HG03280 (cell line): ENCODE data around the gene LCNL1.

Experiments used
- ATAC-seq: cut with Tn5 transposase; IDR thresholded peaks from one replicate; pipeline ENCODE4 v1.9.1; 2021; ENCODE audit warnings: mild to moderate bottlenecking, moderate library complexity; ENCODE audit not compliant: unreplicated experiment

LCNL1 gene

DNA sequence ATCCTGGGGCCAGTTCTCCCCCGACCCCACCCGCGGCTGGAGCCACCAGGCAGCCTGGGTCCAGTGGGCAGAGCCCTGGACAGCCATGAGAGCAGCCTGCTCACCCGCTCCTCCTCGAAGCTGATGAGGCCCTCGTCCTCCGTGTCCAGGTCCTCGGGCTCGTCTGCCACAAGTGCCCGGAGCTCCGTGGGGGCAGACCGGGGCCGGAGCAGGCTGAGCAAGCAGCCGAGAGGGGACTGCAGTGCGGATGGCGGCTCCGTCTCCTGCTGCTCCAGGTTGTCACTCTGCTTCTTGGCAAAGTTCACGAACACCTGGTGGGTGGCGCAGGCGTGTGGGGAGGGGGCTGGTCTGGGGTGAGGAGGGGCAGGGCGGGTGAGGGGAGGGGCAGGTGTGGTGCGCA lies 25.5 kb downstream of the LCNL1 start:
- no peak for ATAC-seq

DNA sequence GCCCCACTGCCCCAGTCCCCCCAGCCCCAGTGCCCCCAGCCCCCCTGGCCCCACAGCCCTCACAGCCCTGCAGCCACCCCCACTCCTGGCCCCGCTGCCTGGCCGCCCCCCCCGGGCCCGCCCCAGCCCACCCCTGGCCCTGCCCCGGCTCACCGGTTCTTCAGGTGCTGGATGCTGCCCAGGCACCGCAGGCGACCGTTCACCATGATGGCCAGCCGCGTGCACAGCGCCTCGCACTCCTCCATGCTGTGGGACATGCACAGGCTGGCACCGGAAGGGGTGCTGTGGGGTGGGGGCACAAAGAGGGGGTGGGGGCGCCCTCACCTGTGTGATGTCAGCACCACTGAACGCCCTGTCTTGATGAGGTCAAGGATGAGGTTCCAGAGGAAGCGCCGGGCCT lies 26.4 kb downstream of the LCNL1 start:
- ATAC-seq: no peak

DNA sequence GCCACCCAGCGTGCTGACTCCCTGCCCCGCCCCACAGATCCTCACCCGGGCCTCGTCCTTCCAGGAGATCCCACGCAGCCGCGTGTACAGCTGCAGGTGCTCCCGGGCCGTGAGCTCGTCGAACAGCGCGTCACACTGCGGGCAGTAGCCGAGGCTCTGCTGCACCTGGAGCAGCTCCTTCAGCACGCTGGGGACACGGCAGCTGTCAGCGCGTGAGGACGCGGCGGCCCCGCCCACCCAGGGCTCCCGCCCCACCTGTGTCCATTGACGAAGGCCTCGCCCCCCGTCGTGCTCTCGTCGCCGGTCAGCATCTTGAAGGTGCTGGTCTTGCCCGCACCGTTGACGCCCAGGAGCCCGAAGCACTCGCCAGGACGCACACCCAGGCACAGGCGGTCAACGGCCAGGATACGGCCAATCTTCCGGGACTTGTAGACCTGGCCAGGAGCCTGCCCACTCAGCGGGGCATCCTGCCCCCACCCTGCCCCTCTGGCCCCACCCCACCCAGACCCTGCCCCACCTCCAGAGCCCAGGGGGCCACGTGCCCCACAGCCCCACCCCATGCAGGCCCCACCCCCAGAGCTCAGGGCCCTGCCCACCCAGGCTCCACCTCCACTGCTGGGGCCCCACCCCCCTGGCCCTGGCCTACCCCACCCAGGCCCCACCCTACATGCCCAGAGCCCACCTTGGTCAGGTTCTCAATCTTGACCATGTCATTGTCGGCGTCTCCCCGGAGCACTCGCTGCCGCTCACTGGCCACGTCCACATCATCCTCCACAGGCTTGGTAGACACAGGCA lies 27.3 kb downstream of the LCNL1 start:
- ATAC-seq: no peak

DNA sequence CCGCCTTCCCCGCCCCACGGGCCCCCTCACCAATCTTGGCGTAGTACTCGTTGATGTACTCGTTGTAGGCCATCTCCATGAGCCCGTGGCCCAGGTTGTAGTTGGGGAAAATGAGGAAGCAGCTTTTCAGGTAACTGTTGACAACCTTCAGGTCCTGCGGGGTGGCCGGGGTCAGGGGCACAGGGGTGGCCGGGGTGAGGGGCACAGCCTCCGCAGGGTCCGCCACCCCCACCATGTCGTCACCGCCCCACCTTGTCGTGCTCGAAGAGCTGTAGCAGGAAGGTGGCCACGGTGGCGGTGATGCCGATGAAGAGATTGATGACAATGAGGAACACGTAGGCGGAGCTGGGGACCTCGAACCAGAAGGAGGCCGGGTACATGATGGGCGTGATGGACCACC lies 28.4 kb downstream of the LCNL1 start:
- ATAC-seq: no peak

DNA sequence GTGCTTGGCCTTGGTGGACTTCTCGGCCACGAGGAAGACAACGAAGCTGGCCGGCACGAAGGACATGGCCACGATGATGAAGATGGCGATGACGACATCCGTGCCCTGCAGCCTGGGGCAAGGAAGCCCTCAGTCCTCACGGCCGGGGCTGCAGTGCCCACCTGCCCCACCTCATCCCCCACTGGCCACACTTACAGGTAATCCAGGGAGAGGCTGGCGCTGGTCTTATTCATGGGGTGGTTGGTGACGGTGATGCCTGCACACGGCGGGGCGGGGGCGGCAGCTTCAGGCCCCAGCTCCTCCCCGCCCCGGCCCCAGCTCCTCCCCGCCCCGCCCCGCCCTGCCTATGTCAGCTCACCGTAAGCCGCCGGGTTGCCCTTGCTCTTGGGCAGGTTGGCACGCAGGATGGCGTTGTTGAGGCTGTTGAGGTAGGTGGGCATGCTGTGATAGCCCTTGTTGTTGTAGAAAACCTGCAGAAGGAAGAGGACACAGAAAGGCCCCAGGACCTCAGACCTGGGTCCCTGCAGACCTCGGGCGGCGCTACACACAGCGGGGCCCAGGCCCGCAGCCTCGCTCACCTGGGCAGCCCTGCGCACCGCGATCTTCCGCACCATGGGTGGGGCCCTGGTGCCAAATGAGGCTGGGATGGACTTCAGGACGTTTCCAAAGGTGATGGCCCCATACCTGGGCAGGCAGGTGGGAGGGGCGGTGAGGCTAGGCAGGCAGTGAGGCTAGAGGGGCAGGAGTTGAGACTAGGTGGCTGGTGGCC lies 29.3 kb downstream of the LCNL1 start:
- ATAC-seq: no peak

DNA sequence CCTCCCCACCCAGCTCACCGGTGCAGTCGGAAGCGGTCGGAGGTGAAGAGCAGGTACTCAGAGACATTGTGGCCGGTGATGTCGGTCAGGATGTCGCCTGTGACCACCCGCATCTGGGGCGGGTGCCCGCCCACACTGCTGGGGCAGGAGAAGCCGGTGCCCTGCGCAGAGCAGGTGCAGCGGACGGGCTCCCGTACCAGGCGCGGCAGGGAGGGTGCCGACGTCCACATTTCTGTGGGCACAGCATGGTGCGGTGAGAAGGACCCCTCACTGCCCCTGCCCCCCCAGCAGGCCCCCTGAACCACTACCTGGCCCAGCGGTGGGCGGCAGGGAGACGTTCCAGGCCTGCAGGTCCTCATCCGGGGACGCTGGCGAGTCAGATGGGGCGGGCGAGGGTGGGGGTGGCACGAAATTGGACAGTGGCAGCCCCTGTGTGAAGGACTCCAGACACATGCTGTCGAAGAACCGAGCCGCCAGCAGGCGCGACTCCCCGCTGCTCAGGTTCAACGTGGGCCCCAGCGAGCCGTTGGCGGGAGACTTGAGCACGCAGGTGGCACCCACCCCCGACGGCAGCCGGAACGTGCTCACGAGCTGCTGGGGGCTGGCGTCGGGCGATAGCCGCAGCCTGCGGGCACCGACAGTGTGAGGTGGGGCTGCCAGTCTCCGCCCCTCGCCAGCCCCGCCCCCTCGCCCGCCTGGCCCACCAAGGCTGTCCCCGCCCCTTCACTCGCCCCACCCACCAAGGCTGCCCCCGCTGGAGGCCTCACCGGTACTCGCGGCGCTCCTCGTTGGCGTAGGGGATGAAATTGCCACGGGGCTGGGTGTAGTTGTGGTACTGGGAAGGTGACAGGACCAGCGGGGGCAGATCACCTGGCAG lies 30.1 kb downstream of the LCNL1 start:
- ATAC-seq: no peak

DNA sequence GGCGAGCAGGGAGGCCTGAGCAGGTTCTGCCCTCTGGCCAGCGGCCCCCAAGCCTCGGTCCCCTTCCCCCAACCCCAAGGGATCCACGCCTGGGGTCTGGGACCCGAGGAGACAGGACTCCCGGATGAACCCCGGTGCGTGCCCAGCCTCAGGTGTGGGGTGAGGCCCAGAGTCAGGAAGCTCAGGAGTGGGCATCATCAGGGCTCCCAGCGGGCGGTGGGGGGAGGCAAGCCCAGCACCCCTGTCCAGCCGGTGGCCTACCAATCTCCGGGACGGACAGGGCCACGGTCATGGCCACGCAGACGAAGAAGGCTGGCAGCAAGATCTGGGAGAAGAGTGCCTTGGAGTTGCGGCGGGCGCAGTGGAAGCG lies 30.8 kb downstream of the LCNL1 start:
- ATAC-seq: no peak

DNA sequence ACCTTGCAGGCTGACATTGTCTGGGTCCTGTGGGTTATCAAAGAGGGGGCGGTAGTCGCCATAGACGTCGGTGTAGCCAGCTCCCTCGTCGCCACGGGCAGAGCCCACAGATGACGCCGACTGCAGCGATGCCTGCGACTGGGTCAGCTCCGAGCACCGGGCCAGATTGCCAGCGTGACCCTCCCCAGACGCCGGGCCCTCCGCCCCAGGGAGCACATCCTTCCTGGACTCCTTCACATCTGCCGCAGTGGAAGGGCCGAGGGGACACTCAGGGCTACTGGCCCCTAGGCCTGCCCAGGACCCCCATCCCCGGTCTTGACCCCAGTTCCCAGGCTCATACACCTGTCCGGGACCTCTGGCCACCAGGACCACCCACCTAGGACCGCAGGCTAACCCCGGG lies 31.4 kb downstream of the LCNL1 start:
- no peak for ATAC-seq

DNA sequence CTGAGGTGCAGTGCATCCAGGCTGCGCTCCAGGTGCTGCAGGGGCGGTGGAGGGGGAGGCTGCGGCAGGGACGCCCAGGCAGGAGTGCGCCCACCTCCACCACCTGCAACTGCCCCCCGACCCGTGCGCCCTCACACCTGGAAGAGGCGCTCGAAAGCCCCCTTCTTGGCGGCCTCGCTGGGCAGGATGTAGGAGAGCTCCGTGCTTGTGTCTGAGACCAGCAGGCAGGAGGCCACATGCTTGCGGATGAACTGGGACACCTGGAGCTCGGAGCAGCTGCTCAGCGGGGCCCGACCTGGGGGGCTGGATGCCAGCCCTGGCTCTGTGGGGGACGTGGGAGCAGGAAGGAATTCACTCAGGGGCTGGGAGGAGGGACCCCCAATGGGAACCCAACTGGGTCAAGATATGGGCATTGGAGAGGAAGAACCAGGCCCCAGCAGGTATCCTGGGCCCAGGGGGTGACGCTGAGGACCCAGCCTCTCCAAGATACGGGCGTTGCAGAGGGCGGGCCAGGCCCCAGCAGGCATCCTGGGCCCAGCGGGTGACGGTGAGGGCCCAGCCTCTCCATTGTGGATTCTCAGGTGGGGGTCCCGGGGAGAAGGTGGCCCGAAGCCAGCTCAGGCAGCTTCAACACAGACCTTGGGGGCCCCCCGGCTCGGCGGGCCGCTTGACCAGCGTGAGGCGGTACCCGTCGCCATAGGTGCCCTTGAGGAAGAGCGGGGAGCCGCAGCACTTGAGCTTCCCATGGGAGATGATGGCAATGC lies 32.2 kb downstream of the LCNL1 start:
- no peak for ATAC-seq

DNA sequence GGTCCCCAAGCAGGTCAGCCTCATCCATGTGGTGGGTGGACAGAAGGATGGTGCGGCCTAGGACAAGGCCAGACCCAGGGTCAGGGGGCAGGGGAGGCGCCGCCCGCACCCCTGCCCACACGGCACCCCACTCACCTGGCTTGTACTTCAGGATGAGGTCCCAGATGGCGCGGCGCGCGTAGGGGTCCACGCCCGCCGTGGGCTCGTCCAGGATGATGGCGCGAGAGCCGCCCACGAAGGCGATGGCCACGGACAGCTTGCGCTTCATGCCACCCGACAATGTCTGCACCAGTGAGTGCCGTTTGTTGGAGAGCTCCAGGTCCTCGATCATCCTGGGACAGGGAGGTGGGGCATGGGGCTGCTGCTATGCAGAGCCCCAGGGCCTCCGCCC lies 32.7 kb downstream of the LCNL1 start:
- no peak for ATAC-seq

DNA sequence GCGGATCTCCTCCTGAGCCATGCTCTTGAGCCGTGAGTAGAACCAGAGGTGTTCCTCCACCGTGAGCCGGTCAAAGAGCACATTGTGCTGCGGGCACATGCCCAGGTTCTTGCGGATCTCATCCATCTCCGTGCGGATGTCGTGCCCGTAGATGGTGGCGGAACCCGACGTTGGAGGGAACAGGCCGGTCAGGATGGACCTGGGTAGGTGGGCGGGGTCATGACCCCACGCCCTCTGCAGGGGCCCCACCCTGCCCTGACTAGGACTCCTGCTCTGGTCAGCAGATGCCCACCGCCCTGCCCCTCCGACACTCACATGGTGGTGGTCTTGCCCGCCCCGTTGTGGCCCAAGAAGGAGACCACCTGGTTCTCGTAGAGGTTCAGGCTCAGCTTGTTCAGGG lies 33.2 kb downstream of the LCNL1 start:
- ATAC-seq: no peak

DNA sequence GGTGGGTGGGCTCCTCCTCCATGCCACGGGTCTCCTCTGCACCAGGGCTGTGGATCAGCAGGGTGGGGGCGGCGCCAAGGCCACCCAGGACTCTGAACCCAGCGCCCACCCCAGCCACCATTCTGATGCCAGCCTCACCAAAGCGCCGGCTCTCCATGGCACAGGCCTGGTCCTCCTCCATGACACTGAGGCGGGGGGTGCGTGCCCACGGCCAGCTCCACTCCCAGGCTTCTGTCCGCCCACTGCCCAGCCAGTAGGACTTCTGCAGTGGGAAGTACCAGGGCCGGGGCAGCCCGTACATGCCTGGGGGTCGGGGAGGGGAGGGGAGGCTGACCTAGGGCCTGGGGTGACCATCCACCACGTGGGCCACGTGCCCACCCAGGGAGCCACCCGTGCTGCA lies 33.6 kb downstream of the LCNL1 start:
- ATAC-seq: no peak

DNA sequence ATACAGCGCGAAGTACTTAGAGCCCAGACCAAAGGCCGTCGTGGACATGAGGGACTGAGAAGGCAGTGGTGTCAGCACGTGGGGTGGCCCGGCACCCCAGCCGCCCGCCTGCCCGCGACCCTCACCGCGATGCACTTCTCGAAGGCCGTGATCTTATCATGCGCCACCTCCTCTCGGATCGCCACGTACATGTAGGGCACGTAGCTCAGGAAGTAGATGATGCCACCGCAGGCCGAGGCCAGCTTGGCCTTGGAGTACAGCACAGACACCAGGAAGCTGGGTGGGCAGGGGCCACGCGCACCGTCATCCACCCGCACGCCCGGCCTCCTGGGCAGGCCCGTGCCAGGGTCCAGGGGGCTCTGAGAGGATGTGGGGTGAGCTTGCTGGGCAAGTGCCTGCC lies 34.3 kb downstream of the LCNL1 start:
- no peak for ATAC-seq

DNA sequence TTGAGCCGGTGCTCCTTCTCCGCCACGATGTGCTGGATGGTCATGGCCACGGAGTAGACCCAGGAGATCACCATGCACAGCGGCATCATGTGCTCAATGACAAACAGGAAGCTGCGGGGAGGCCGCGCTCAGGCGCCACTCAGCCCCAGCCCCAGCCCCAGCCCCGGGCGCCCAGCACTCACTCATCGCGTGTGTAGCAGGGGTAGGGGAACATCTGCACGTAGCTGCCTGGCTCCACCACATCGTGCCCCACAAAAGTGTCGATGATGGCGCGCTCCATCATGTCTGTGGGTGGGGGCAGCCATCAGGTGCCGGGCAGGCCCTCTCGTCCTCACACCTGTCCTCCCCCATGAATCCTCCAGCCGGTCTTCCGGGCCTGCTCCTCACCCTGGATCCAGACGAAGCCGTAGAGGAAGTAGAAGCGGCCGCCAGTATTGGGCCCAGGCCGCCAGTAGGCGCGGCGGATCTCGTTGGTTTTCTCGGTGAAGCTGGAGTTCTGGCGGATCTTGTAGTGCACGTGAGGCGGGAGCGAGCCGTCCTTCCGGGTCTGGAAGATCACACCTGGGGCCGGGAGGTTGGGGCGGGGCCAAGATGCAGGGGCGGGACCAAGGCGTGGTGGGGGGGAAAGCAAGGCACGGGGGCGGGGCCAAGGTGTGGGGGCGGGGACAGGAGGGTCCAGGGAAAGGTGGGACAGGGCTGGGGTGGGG lies 35.2 kb downstream of the LCNL1 start:
- no peak for ATAC-seq

DNA sequence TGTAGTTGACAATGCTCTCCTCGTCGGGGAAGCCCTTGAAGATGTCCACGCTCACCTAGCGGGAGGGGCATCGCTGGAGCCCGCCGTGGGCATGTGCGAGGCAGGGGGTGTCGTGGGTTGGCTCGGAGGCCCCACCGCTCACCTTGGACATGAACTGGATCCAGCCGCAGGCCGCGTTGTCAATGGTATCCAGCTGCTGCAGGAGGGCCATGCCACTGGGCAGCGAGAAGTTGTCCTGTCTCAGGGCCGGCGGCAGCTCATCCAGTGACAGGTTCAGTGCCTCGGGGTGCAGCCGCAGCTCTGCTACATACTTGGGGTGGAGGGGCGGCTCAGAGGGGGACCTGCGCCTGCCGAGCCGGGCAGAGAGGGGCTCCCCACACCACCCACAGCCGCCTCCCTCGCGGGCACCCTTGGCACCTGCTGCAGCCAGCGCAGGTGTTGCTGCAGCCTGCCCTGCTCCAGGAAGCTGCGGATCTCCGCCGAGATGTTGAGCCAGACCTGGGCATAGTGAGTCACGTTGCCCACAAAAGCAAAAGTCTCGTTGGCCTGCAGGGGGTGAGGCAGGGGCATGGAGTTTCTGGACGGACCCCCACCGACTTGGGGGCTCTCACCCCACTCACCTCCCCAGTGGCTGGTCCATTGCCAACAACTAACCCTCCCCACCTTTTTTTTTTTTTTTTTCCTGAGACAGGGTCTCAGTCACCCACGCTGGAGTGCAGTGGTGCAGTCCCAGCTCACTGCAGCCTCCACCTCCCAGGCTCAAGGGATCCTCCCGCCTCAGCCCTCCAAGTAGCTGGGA lies 36.2 kb downstream of the LCNL1 start:
- ATAC-seq: no peak

DNA sequence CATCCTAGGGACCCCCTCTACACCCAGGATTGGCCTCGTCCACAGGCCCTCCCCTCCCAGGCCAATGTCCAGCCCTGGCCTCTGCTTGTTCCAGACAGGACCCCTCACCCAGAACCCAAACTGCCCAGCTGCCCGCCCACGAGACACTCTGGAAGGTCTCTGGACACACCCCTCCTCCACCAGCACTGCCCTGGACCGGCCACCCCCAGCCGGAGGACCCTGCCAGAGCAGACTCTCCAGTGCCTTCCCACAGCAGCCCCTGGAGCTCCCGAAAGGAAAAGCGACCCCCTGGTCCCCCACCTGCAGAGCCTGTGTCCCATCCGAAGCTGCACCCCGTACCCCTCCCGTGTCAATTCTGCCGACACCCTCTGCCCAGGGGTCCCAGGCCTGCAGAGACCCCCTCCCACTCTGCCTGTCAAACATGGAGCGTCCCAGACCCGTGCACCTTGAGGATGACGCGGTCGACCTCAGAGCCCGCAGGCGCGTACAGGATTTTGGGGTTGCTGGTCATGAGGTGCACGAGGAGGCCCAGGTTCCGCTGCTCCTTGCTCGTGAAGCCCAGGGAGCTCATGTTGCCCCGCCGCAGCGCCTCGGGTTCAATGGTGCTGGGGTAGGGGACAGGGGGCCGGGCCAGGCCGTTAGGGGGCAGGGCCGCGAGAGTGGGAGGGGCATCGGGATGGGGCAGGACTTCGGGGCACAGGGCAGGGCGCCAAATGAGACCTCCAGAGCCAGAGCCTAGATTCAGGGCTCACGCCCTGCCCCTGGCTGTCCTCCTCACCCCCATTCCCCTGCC lies 37.3 kb downstream of the LCNL1 start:
- no peak for ATAC-seq

DNA sequence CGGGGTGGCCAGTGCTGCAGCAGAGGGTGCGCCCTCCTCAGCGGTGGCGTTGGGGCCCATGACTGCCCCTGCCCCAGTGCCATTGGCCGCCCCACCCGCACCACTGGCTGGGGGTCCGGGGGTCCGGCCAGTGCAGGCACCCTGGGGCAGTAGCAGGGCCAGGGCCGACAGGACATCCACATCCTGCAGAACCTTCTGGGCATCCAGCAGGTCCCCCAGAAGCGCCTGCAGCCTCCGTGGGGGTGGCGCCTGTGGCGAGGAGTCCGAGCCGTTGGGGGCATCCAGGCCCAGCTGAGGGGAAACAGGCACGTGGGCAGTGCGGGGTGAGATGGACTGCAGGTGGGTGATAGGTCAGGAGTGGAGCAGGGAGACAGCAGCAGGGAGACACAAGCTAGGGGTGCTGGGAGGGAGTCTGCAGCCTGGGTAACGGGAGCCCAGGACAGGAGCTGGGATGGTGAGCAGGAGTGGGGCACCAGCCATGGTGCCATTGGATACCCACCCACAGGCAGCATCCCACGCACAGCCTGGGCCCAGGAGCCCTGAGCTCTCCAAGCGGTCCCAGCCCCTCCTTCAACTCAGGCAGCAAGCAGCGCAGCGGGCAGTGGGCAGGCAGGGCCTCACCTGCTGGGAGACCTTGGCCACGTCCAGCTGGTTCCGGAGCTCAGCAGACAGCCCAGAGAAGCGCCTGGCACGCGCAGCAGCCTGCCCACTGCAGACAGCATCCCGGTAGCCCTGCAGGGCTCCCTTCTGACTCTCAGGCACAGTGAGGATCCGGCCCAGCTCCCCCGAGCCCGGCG lies 38.2 kb downstream of the LCNL1 start:
- ATAC-seq: no peak

DNA sequence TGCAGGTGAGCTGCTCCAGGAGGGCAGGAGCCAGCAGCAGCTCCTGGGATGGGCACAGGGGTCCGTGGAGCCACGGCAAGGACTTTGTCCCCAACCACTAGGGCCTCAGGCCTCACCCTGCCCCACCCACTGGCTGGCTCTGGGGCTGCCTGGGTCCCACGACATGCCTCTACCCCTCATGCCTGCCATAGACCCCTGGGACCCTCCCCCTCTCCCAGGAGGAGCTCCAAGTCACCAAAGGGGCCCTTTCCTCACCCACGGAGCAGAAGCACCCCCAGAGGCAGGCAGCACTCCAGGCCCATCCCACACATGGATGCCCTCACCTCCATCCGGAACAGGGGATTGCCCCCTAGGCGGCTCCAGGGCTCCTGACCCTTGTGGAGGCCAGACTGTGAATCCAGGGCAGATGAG lies 38.8 kb downstream of the LCNL1 start:
- no peak for ATAC-seq
